Measurements from ENCODE around the gene RFX3.

DNA sequence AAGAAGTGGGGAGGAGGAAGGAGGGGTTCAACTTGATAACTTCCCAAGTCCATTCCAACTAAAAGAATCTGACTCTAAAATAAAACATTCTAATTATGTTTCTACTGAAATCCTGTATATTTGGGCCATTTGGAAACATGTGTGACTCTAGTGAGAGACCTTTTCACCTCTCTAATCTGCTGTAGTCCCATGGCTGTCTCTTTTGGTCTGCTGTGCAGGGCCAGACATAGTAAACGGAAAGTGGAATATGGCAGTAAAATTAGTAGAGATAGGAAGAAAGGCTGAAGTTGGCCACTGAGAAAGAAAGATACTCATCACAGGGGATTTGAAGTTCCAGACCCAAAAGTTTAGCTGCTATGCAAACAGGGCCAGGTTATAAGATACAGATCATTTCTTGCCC, 15.9 kb downstream of the RFX3 start:
- TF ChIP-seq, protein P1, sequence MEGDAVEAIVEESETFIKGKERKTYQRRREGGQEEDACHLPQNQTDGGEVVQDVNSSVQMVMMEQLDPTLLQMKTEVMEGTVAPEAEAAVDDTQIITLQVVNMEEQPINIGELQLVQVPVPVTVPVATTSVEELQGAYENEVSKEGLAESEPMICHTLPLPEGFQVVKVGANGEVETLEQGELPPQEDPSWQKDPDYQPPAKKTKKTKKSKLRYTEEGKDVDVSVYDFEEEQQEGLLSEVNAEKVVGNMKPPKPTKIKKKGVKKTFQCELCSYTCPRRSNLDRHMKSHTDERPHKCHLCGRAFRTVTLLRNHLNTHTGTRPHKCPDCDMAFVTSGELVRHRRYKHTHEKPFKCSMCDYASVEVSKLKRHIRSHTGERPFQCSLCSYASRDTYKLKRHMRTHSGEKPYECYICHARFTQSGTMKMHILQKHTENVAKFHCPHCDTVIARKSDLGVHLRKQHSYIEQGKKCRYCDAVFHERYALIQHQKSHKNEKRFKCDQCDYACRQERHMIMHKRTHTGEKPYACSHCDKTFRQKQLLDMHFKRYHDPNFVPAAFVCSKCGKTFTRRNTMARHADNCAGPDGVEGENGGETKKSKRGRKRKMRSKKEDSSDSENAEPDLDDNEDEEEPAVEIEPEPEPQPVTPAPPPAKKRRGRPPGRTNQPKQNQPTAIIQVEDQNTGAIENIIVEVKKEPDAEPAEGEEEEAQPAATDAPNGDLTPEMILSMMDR (IDR thresholded peaks at IDR 0.05; ENCODE audit: low read length): no peak
- no peak for TF ChIP-seq EZH2 (IDR thresholded peaks at IDR 0.05; ENCODE audit: borderline replicate concordance, low read length)

Measured in OCI-LY1 (cell line).